Endodermal cell (in vitro differentiated cells): ENCODE results near the gene CUX1. TPM values are rescaled to one million over a fixed set of nuclear protein-coding genes. Genes with fewer than 3 reads are reported as not detected.
A peak's percentile ranks its signal among the peaks of the same experiment; 100 is the strongest.

Experiments used
- DNase-seq: peaks from one replicate; pipeline ENCODE4 v3.0.0-alpha.2; 2017
- H3K27ac ChIP-seq: 2 replicates; pipeline ENCODE4 v1.5.1; 2013; ENCODE audit warnings: mild to moderate bottlenecking, low read depth, low read length, moderate library complexity
- H3K27me3 ChIP-seq: 2 replicates; pipeline ENCODE4 v1.6.1; 2013; ENCODE audit warnings: mild to moderate bottlenecking, low read length, moderate library complexity; ENCODE audit not compliant: insufficient read depth, control insufficient read depth, poor library complexity, severe bottlenecking
- H3K36me3 ChIP-seq: 2 replicates; pipeline ENCODE4 v1.7.0; 2013; ENCODE audit warnings: mild to moderate bottlenecking, low read length, moderate library complexity; ENCODE audit not compliant: control insufficient read depth, insufficient read depth
- H3K4me1 ChIP-seq: one replicate; pipeline ENCODE4 v1.7.0; 2013; ENCODE audit warnings: low read length; ENCODE audit not compliant: control insufficient read depth, insufficient read depth
- H3K4me3 ChIP-seq: 2 replicates; pipeline ENCODE4 v1.5.1; 2013; ENCODE audit warnings: mild to moderate bottlenecking, low read length, moderate library complexity
- H3K9ac ChIP-seq: 2 replicates; pipeline ENCODE4 v1.6.1; 2013; ENCODE audit warnings: mild to moderate bottlenecking, low read length, moderate library complexity; ENCODE audit not compliant: poor library complexity, severe bottlenecking; ENCODE audit errors: extremely low read depth
- H3K9me3 ChIP-seq: 2 replicates; pipeline ENCODE4 v1.6.1; 2013; ENCODE audit warnings: mild to moderate bottlenecking, low read length, moderate library complexity; ENCODE audit not compliant: control insufficient read depth
- H3K27ac Mint-ChIP-seq: 2 replicates; pipeline ENCODE4 v1.8.0; 2020; ENCODE audit warnings: mixed read lengths
- H3K27me3 Mint-ChIP-seq: 2 replicates; pipeline ENCODE4 v1.8.0; 2021; ENCODE audit warnings: mild to moderate bottlenecking, mixed read lengths; ENCODE audit not compliant: insufficient read depth
- H3K36me3 Mint-ChIP-seq: 2 replicates; pipeline ENCODE4 v1.8.0; 2020; ENCODE audit warnings: low read depth, mixed read lengths
- H3K4me1 Mint-ChIP-seq: 2 replicates; pipeline ENCODE4 v1.8.0; 2020; ENCODE audit warnings: mixed read lengths
- H3K4me3 Mint-ChIP-seq: 2 replicates; pipeline ENCODE4 v1.8.0; 2020; ENCODE audit warnings: mild to moderate bottlenecking, moderate library complexity, mixed read lengths
- H3K9me3 Mint-ChIP-seq: 2 replicates; pipeline ENCODE4 v1.8.0; 2020; ENCODE audit warnings: mild to moderate bottlenecking, mixed read lengths
- CTCF ChIP-seq: fragments of 200-600 bp; sonication (generic); conservative IDR thresholded peaks from 2 replicates; pipeline ENCODE4 v1.5.0; 2021; ENCODE audit warnings: antibody characterized with exemption, mild to moderate bottlenecking
- WGBS, 2 experiments: methylation state at CpG; one replicate each; pipeline versions ENCODE4 v1.1.5 to v1.1.7; 2013; ENCODE audit warnings: missing lambda C conversion rate in 2 of 2, mixed read lengths in 1 of 2; ENCODE audit not compliant: insufficient coverage in 1 of 2, insufficient read length in 1 of 2; 5-methylcytosine and 5-hydroxymethylcytosine counted together
- total RNA-seq, 2 donors: library from RNA; stranded (reverse); fragmentation: NEBNext Ultra II Directional in 1 of 2; extraction: Animal tissue kit (Norgen Biotek cat#: 25700) in 1 of 2; gene quantifications; 2 replicates in 1 of 2; 3 replicates in 1 of 2; pipeline ENCODE4 v1.2.1, GENCODE V29; 2021

Gene CUX1
- total RNA-seq, 2 donors from 2014 or later = 85.1 to 108 TPM

DNA sequence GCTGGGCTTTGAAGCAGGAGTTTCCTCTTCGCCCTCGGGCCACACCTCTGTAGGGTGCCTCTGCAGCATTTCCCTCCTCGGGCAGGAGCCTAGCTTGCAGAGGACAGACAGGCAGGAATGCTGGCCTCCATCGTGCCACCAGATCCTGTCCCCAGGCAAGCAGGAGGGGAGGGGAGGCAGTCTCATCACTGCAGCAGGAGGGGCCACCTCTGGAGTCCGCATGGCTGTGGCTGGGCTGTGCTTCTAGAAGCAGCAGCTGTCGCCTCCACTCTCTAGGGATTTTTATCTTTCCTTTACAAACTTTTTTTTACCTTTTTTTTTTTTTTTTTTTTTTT, 181.4 kb downstream of the CUX1 start:
- Mint-ChIP-seq H3K9me3 (no peaks in the 10 kb centered on the region), H3K4me1 (peaks cover 5% of the 10 kb centered on the region)
- TF ChIP-seq CTCF = no peak

DNA sequence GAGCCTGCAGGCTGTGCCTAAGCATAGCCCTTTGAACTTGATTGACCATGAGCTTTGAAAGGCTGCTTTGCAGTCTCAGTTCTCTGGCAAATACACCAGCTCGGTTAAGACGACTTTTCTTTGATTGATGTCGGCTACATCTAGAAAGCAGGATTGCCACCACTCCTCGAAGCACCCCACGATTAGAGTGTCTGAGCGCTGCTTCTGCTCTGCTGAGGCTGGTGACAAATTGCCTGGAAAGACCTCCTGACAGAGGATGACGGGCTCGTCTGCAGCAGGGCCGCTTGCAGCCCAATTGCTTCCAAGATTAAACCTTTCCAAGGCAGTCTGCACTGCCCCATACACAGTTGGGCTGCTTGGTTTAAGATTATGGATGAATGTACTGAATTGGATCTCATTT, 182.0 kb downstream of the CUX1 start:
- no peaks in the 10 kb centered on the region for H3K27me3 ChIP-seq
- H3K27ac Mint-ChIP-seq = no peak overlapping the region
- DNase-seq = no peak
- H3K27me3 Mint-ChIP-seq = no peaks in the 10 kb centered on the region
- no peak overlapping the region for H3K4me3 Mint-ChIP-seq
- no peak overlapping the region for H3K9ac ChIP-seq
- no peaks in the 10 kb centered on the region for H3K4me1 ChIP-seq
- peaks cover 8% of the 10 kb centered on the region for H3K36me3 Mint-ChIP-seq
- no peak overlapping the region for H3K4me3 ChIP-seq
- H3K27ac ChIP-seq = no peak overlapping the region
- peaks cover 5% of the 10 kb centered on the region for H3K4me1 Mint-ChIP-seq
- no peak for TF ChIP-seq CTCF
- WGBS, 2 experiments = 89 to 92% methylated on average over 8 to 9 of the region's 9 CpGs
- H3K36me3 ChIP-seq = peaks cover 7% of the 10 kb centered on the region
- no peaks in the 10 kb centered on the region for H3K9me3 Mint-ChIP-seq
- no peaks in the 10 kb centered on the region for H3K9me3 ChIP-seq

More for the DNA sequence above, 181.4 kb downstream of the CUX1 start:
- H3K4me1 ChIP-seq = no peaks in the 10 kb centered on the region
- no peaks in the 10 kb centered on the region for H3K27me3 Mint-ChIP-seq
- H3K9ac ChIP-seq = no peak overlapping the region
- no peaks in the 10 kb centered on the region for H3K27me3 ChIP-seq
- H3K36me3 Mint-ChIP-seq = peaks cover 8% of the 10 kb centered on the region
- WGBS, 2 experiments = 35 to 76% methylated on average over 4 to 6 of the region's 6 CpGs
- H3K27ac Mint-ChIP-seq = peak overlapping the region; percentile 44
- H3K36me3 ChIP-seq = peaks cover 7% of the 10 kb centered on the region
- DNase-seq = peak; percentile 82
- no peak overlapping the region for H3K27ac ChIP-seq
- H3K4me3 Mint-ChIP-seq = no peak overlapping the region
- H3K9me3 ChIP-seq = no peaks in the 10 kb centered on the region
- H3K4me3 ChIP-seq = no peak overlapping the region

- Histone ChIP-seq H3K4me3 (no peak overlapping the region), H3K36me3 (peaks cover 6% of the 10 kb centered on the region), H3K27ac (no peak overlapping the region), H3K9me3 (no peaks in the 10 kb centered on the region), H3K9ac (no peak overlapping the region), H3K27me3 (no peaks in the 10 kb centered on the region), H3K4me1 (no peaks in the 10 kb centered on the region)
- no peaks in the 10 kb centered on the region for H3K27me3 Mint-ChIP-seq
- H3K36me3 Mint-ChIP-seq = peaks cover 5% of the 10 kb centered on the region
- 94 to 98% methylated on average over 7 to 9 of the region's 9 CpGs for WGBS, 2 experiments
- H3K9me3 Mint-ChIP-seq = no peaks in the 10 kb centered on the region
- peaks cover 5% of the 10 kb centered on the region for H3K4me1 Mint-ChIP-seq
- no peak for TF ChIP-seq CTCF
- H3K27ac Mint-ChIP-seq = peak overlapping the region; percentile 52
- H3K4me3 Mint-ChIP-seq = no peak overlapping the region
- no peak for DNase-seq
These were observed 182.7 kb downstream of the CUX1 start for GRCh38 chr7:102000123-102000522.
